GM21723 (cell line): ENCODE measurements around the gene KCNK16.

Experiments used
- ATAC-seq: cut with Tn5 transposase; IDR thresholded peaks from one replicate; pipeline ENCODE4 v1.9.1; 2021; ENCODE audit warnings: mild to moderate bottlenecking, moderate library complexity; ENCODE audit not compliant: unreplicated experiment

KCNK16 gene

GRCh38 chr6:39281312-39281980, 41.1 kb downstream of the KCNK16 start:
- no peak for ATAC-seq

GRCh38 chr6:39280247-39280731, 42.2 kb downstream of the KCNK16 start:
- no peak for ATAC-seq

GRCh38 chr6:39279539-39279938, 43.0 kb downstream of the KCNK16 start:
- no peak for ATAC-seq

- ATAC-seq = no peak
Observed at GRCh38 chr6:39276379-39276995, 46.0 kb downstream of the KCNK16 start.

- no peak for ATAC-seq
Observed at GRCh38 chr6:39274903-39275302, 47.6 kb downstream of the KCNK16 start.

GRCh38 chr6:39274471-39274870, 48.0 kb downstream of the KCNK16 start:
- ATAC-seq = no peak

GRCh38 chr6:39273406-39273821, 49.1 kb downstream of the KCNK16 start:
- ATAC-seq = no peak

GRCh38 chr6:39269961-39270360, 52.5 kb downstream of the KCNK16 start:
- ATAC-seq = no peak

GRCh38 chr6:39268721-39269120, 53.8 kb downstream of the KCNK16 start:
- no peak for ATAC-seq

GRCh38 chr6:39268171-39268570, 54.3 kb downstream of the KCNK16 start:
- ATAC-seq = no peak

GRCh38 chr6:39266782-39267355, 55.6 kb downstream of the KCNK16 start:
- ATAC-seq = no peak

- ATAC-seq = no peak
Observed at GRCh38 chr6:39266375-39266774, 56.1 kb downstream of the KCNK16 start.
